Endodermal cell (in vitro differentiated cells): ENCODE results near the gene NT5C1A. TPM values are rescaled to one million over a fixed set of nuclear protein-coding genes. Genes with fewer than 3 reads are reported as not detected.

Experiments used
- DNase-seq: peaks from one replicate; pipeline ENCODE4 v3.0.0-alpha.2; 2017
- H3K27ac ChIP-seq: 2 replicates; pipeline ENCODE4 v1.5.1; 2013; ENCODE audit warnings: mild to moderate bottlenecking, low read depth, low read length, moderate library complexity
- H3K27me3 ChIP-seq: 2 replicates; pipeline ENCODE4 v1.6.1; 2013; ENCODE audit warnings: mild to moderate bottlenecking, low read length, moderate library complexity; ENCODE audit not compliant: insufficient read depth, control insufficient read depth, poor library complexity, severe bottlenecking
- H3K36me3 ChIP-seq: 2 replicates; pipeline ENCODE4 v1.7.0; 2013; ENCODE audit warnings: mild to moderate bottlenecking, low read length, moderate library complexity; ENCODE audit not compliant: control insufficient read depth, insufficient read depth
- H3K4me1 ChIP-seq: one replicate; pipeline ENCODE4 v1.7.0; 2013; ENCODE audit warnings: low read length; ENCODE audit not compliant: control insufficient read depth, insufficient read depth
- H3K4me3 ChIP-seq: 2 replicates; pipeline ENCODE4 v1.5.1; 2013; ENCODE audit warnings: mild to moderate bottlenecking, low read length, moderate library complexity
- H3K9ac ChIP-seq: 2 replicates; pipeline ENCODE4 v1.6.1; 2013; ENCODE audit warnings: mild to moderate bottlenecking, low read length, moderate library complexity; ENCODE audit not compliant: poor library complexity, severe bottlenecking; ENCODE audit errors: extremely low read depth
- H3K9me3 ChIP-seq: 2 replicates; pipeline ENCODE4 v1.6.1; 2013; ENCODE audit warnings: mild to moderate bottlenecking, low read length, moderate library complexity; ENCODE audit not compliant: control insufficient read depth
- H3K27ac Mint-ChIP-seq: 2 replicates; pipeline ENCODE4 v1.8.0; 2020; ENCODE audit warnings: mixed read lengths
- H3K27me3 Mint-ChIP-seq: 2 replicates; pipeline ENCODE4 v1.8.0; 2021; ENCODE audit warnings: mild to moderate bottlenecking, mixed read lengths; ENCODE audit not compliant: insufficient read depth
- H3K36me3 Mint-ChIP-seq: 2 replicates; pipeline ENCODE4 v1.8.0; 2020; ENCODE audit warnings: low read depth, mixed read lengths
- H3K4me1 Mint-ChIP-seq: 2 replicates; pipeline ENCODE4 v1.8.0; 2020; ENCODE audit warnings: mixed read lengths
- H3K4me3 Mint-ChIP-seq: 2 replicates; pipeline ENCODE4 v1.8.0; 2020; ENCODE audit warnings: mild to moderate bottlenecking, moderate library complexity, mixed read lengths
- H3K9me3 Mint-ChIP-seq: 2 replicates; pipeline ENCODE4 v1.8.0; 2020; ENCODE audit warnings: mild to moderate bottlenecking, mixed read lengths
- WGBS, 2 experiments: methylation state at CpG; one replicate each; pipeline versions ENCODE4 v1.1.5 to v1.1.7; 2013; ENCODE audit warnings: missing lambda C conversion rate in 2 of 2, mixed read lengths in 1 of 2; ENCODE audit not compliant: insufficient coverage in 1 of 2, insufficient read length in 1 of 2; 5-methylcytosine and 5-hydroxymethylcytosine counted together
- total RNA-seq, 2 donors: library from RNA; stranded (reverse); fragmentation: NEBNext Ultra II Directional in 1 of 2; extraction: Animal tissue kit (Norgen Biotek cat#: 25700) in 1 of 2; gene quantifications; 2 replicates in 1 of 2; 3 replicates in 1 of 2; pipeline ENCODE4 v1.2.1, GENCODE V29; 2021
- TF ChIP-seq, protein P1 (sequence below): fragments of 200-600 bp; sonication (generic); conservative IDR thresholded peaks from 2 replicates; pipeline ENCODE4 v1.5.0; 2021; ENCODE audit warnings: antibody characterized with exemption, mild to moderate bottlenecking

NT5C1A gene
- total RNA-seq, 2 donors from 2014 or later, result not detected

GRCh38 chr1:39620659-39621165 is 51.2 kb downstream of the NT5C1A start:
- peaks cover 57% of the 10 kb centered on the region for H3K27me3 ChIP-seq
- H3K36me3 Mint-ChIP-seq, result no peaks in the 10 kb centered on the region
- no peak overlapping the region for H3K27ac Mint-ChIP-seq
- peaks cover 86% of the 10 kb centered on the region for H3K27me3 Mint-ChIP-seq
- no peak overlapping the region for H3K9ac ChIP-seq
- no peak overlapping the region for H3K27ac ChIP-seq
- H3K4me3 Mint-ChIP-seq, result no peak overlapping the region
- H3K36me3 ChIP-seq, result no peaks in the 10 kb centered on the region
- TF ChIP-seq, protein P1, sequence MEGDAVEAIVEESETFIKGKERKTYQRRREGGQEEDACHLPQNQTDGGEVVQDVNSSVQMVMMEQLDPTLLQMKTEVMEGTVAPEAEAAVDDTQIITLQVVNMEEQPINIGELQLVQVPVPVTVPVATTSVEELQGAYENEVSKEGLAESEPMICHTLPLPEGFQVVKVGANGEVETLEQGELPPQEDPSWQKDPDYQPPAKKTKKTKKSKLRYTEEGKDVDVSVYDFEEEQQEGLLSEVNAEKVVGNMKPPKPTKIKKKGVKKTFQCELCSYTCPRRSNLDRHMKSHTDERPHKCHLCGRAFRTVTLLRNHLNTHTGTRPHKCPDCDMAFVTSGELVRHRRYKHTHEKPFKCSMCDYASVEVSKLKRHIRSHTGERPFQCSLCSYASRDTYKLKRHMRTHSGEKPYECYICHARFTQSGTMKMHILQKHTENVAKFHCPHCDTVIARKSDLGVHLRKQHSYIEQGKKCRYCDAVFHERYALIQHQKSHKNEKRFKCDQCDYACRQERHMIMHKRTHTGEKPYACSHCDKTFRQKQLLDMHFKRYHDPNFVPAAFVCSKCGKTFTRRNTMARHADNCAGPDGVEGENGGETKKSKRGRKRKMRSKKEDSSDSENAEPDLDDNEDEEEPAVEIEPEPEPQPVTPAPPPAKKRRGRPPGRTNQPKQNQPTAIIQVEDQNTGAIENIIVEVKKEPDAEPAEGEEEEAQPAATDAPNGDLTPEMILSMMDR, result no peak
- no peaks in the 10 kb centered on the region for H3K4me1 Mint-ChIP-seq
- H3K4me3 ChIP-seq, result no peak overlapping the region
- no peaks in the 10 kb centered on the region for H3K9me3 Mint-ChIP-seq
- H3K9me3 ChIP-seq, result no peaks in the 10 kb centered on the region
- no peaks in the 10 kb centered on the region for H3K4me1 ChIP-seq
- no peak for DNase-seq
- WGBS, 2 experiments, result 89 to 91% methylated on average over 1 to 3 of the region's 3 CpGs

- Mint-ChIP-seq H3K36me3 (no peaks in the 10 kb centered on the region), H3K4me1 (no peaks in the 10 kb centered on the region), H3K27ac (no peak overlapping the region), H3K27me3 (peaks cover 70% of the 10 kb centered on the region), H3K9me3 (peaks cover 3% of the 10 kb centered on the region), H3K4me3 (no peak overlapping the region)
- TF ChIP-seq, protein P1, result no peak
- no peaks in the 10 kb centered on the region for H3K4me1 ChIP-seq
- no peak overlapping the region for H3K4me3 ChIP-seq
- peaks cover 36% of the 10 kb centered on the region for H3K27me3 ChIP-seq
- no peak overlapping the region for H3K27ac ChIP-seq
- no peaks in the 10 kb centered on the region for H3K36me3 ChIP-seq
- 89 to 93% methylated on average over 3 to 4 of the region's 4 CpGs for WGBS, 2 experiments
- H3K9me3 ChIP-seq, result no peaks in the 10 kb centered on the region
- DNase-seq, result no peak
- no peak overlapping the region for H3K9ac ChIP-seq
These were observed 54.3 kb downstream of the NT5C1A start for GRCh38 chr1:39617488-39618049.

DNA sequence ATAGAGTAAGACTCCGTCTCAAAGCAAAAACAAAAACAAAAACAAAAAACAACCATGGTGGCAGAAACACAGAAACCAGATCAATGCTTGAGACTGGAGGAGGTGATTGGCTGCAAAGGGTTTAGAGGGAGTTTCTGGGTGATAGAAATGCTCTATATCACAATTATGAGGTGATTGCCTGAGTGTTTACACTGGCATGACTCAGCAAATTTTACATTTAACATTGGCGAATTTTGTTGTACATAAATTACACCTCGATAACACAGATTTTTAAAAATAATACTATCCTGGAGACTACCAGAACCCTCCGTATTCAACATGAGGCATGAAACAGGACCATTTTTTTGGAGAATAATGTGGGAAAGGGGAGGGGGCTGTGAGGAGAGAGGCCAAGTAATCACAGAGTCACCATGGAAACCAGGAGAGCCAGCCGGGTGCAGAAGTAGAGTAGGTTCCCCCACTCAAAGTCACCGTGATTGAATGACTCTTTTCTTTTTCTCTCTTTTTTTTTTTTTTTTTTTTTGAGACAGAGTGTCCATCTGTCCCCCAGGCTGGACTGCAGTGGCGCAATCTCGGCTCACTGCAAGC is 56.7 kb downstream of the NT5C1A start:
- DNase-seq, result no peak
- Mint-ChIP-seq H3K27ac (peak overlapping the region; percentile 35), H3K36me3 (no peaks in the 10 kb centered on the region), H3K4me3 (no peak overlapping the region), H3K4me1 (no peaks in the 10 kb centered on the region), H3K27me3 (peaks cover 81% of the 10 kb centered on the region), H3K9me3 (peaks cover 3% of the 10 kb centered on the region)
- H3K4me1 ChIP-seq, result no peaks in the 10 kb centered on the region
- no peak overlapping the region for H3K4me3 ChIP-seq
- no peaks in the 10 kb centered on the region for H3K9me3 ChIP-seq
- WGBS, 2 experiments, result 55 to 87% methylated on average over 2 to 8 of the region's 8 CpGs
- H3K27me3 ChIP-seq, result peaks cover 22% of the 10 kb centered on the region
- TF ChIP-seq, protein P1, result no peak
- H3K36me3 ChIP-seq, result no peaks in the 10 kb centered on the region
- H3K27ac ChIP-seq, result no peak overlapping the region
- H3K9ac ChIP-seq, result no peak overlapping the region
